ENCODE measurements around the gene ACTL10.
A peak's percentile ranks its signal among the peaks of the same experiment; 100 is the strongest.
"Not testable (repeated sequence)": the region's sequence is repeated elsewhere in the genome, so short reads cannot be mapped to it uniquely, and the experiment has no call there.

Gene ACTL10

DNA sequence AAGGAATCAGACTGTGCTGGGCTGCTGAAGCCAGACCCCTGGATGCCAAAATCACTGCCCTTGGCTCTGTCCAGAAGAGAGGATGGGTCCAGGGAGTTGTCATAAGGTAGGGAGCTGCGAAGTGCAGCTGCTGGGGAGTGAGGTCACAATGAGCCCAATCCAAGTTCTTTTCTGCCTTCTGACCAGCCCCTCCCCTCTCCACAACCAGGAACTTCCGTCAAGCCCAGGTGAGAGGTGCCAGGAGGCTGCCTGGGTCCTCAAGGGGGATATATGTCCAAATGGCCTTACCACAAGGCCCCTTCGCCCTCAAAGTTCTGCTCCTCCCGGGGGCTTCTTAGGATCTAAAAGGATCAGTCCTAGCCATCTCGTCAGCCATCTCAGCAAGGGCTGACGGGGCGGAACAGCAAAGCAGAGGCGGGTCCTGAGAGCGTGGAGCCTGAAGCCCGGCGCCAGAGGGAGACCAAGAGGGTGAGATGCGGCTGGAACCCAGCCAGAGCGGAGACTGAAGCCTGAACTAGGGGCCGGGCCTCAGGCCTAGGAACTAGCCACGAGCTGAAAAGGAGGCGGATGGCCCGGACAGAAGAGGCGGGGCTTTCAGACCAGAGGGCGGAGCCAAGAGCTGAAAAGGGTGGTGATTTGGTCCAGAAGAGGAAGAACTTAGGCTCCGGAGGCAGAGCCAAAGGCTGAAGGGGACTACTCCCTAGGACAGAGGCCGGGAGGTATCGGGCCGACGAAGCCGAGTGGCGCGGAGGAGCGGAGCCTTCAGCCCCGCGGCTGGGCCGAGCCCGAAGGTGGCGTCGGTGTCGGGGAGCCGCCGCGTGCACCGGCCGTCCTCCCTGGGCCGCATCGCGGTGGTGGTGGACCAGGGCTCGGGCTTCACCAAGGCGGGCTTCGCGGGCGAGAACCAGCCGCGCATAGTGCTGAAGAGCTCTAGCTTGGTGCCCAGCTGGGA, at the start of gene ACTL10:
ACTL10 (plus strand) TSS at position 651 of the 952 bp plus-strand sequence. CDS start 555 bp downstream, outside the sequence.
- peak; percentile 99 for DNase-seq

DNA sequence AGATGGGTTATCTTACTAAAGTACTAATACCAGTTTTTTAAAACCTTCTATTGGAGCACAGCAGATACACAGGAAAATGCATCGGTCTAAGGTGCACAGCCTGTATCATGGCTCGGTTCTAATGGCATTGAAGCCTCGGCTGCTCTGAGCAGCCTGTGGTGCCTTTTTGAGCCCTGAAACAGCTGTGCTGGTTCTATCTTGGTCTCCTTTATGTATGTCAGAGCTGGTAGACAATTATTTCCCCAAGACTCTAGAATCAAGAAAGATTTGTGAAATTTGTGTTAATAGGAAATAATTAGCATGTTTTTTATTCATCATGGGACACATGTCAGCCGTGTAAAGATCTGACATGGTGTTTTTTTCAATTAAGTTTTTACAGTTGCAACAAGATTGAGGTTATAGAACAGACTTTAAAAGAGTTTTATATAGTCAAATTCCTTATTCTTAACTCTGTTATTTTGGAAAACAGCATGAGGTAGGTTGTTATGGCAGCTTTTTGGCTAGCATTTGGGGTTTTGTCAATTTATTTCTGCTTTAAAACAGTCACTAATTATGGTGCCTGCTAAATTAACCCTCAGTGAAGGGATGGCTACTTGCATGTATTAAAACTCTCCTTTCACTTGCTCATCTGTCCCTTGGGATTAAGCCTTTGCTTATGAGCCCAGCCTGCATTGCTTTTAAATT, 44.9 kb upstream of the ACTL10 start:
- DNase-seq, result no peak

DNA sequence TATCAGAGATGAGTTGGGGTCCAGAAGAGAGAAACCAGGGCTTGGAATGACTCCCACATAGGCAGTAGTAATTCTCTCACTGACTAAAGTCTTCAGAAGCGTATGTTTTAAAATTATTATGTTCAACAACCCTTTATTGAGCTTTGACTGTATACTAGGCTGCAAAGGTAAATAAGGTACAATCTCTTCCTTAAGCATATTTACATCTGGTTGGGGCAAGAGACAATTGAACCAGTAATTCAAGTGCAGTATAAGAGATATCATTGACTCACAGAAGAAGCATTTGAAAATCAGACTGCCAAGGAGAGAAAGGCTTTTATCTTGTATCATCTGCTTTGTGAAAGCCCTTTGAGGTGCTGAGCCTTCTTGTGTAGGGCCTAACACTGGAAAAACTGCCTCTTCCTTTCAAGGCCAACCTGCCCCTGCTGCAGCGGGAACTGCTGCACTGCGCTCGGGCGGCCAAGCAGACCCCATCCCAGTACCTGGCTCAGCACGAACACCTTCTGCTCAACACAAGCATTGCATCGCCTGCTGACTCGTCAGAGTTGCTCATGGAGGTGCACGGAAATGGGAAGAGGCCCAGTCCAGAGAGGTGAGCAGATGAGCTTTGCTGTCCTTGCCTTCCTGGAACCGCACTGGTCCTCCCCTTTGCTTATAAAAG, 43.9 kb upstream of the ACTL10 start:
- no peak for DNase-seq

DNA sequence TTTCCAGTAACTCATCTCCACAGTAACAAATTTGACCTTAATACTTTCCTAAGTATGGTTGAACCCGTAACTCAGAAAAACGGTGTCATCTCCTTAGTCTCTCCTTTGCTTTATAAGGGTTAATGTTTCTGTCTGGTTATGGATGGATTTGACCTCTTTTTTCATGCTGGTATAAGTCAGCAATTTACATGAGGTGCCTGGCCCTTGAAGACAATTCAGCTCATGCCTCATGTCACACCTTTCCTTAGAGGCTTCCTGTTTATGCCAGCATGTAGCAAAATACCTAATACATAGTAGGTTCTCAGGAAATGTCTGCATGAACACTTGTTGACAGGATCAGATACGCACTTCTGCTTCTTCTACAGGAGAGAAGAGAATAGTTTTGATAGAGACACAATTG, 42.3 kb upstream of the ACTL10 start:
- DNase-seq, result no peak

DNA sequence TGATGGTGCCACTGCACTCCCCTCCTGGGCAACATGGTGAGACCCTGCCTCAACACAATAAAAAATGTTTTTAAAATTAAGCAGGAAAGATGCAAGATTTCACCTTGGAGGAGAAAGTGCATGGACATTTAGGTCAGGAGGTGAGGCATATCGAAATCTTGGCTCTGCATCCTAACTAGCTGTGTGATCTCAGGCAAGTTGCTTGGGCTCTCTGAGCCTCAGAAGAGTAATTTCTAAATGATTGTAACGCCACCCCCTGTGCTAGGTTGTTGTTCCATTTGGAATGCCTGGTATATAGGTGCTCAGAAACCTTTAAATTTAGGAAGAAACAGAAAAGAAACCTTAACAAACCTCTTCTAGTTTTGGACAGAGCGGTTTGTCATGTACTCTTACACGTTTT, 40.6 kb upstream of the ACTL10 start:
- no peak for DNase-seq

DNA sequence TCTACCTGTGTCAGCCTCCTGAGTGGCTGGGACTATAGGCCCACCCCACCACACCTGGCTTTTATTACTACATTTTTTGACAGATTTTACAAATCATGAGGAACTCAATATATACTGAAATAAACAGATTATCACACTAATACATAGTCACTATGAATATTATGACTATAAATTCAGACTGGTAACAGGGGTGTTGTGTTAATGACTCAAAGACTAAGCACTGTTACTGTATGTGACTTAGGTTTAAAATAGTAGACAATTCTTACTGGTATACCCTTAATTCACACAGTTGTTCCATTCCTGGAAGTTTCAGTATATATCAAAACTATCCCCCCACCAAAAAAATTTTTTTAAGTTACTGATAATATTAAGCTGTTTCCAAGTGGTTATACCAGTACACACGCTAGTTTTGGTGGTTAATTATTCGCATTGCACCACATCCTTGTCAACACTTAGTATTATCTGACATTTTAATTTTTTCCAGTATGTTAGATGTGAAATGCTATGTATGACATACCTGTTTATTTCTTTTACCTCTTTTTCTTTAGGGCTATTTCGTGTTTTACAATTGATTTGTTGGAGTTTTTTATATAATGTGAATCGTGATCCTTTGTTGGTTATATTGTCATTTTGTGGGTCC, 39.0 kb upstream of the ACTL10 start:
- no peak for DNase-seq

DNA sequence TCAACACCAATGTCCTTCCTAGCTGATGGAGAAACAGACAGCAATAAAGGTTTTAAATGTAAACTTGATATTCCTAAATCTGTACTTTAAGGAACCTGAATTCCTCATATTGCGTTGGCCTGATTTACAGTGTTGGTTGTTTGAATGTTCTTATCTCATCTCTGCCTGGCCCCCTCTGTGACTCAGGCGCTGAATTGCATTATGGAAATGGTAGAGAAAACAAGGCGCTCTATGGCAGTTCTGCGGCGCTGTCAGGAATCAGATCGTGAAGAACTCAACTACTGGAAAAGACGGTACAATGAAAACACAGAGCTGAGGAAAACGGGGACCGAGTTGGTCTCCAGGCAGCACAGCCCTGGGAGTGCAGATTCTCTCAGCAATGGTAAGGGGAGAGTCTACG, 37.2 kb upstream of the ACTL10 start:
- no peak for DNase-seq

DNA sequence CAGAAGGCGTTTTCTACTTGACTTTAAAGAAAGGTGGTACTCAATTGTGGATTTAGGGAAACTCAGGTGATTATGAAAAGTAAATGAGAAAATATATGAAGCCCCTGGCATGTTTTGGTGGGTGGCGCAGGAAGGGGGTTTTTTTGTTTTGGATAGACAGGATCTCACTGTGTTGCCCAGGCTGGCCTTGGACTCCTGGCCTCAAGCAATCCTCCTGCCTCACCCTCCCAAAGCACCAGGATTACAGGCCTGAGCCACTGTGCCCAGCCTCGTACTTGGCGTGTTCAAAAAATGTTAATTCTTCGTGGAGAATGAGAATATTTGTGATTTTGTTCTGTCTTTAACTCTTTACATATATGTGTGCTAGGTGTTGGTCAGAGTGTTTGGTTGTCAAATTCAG, 36.8 kb upstream of the ACTL10 start:
- no peak for DNase-seq

DNA sequence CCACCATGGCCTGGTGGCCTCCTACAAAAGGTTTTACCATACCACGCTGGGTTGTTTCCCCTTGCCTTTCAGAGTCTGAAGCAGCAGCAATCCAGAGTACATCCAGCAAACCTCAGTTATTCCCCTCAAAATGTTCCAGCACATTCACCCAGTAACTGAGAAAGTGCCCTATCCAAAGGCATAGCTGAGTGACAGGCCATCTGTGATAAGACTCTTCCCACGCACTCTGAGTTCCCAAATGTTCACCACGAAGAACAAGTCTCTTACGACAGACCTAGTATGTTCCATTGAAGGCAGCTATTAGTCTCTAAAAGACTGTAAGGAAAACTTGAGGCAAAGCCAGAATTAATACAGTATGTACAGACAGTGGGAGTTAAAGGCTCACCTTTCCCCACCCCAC, 36.2 kb upstream of the ACTL10 start:
- no peak for DNase-seq

DNA sequence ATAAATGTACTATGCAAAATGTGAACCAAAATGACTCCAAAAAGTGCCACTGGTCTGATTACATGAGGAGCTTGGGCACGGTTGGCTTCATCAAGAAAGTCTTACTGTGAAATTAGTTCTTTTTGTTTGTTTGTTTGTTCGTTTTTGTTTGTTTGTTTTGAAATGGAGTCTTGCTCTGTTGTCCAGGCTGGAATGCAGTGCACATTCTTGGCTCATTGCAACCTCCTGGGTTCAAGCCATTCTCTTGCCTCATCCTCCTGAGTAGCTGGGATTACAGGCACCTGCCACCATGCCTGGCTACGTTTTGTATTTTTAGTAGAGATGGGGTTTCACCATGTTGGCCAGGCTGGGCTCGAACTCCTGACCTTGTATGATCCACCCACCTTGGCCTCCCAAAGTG, 34.8 kb upstream of the ACTL10 start:
- not testable (repeated sequence) for DNase-seq

DNA sequence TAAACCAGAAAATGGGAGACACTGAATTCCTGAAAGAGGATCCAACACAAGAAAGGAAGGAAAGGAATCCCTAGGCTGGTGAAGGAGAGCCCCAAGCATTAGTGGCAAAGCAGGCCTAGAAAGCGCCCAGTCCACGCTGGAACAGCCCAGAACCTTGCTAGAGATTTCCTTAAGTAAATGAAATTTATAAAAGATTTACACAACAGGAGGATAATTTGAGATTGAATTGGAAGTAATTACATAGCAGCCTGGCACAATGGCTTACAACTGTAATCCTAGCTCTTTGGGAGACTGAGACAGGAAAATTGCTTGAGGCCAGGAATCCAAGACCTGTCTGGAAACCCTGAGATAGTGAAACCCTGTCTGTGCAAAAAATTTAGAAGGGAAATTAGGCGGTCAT, 31.4 kb upstream of the ACTL10 start:
- DNase-seq, result no peak

DNA sequence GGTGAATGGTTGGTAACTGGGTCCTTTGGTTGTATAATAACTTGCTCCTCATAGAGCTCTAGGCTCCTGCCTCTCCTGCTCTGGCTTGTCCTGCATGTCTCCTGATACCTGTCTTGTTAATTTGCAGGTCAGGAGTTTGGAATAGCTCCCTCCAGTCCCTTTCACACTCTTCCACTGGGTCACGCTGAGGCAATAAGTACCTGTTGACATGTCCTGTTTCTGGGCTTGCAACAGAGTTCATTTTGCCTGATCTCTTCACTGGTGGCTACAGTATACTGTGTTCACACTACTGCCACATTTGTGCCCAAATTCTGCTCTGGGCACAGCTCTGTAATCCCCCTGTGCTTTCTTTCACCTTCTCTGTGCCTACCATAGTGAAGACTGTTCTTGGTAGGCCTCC, 30.0 kb upstream of the ACTL10 start:
- no peak for DNase-seq

DNA sequence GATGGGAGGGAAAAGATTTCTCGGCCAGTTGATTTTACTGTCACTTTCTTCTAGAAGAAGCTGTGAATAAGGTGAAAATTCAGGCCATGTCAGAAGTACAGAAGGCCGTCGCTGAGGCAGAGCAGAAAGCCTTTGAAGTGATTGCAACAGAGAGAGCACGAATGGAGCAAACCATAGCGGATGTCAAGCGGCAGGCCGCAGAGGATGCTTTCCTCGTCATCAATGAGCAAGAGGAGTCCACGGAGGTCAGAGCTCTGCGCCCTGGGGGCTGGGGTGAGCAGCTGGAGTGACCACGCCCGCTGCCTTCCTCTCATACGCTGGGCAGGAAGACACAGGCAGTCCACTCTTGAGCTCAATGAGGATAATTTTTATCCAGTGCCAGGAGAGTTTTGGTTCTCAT, 26.5 kb upstream of the ACTL10 start:
- DNase-seq, result no peak

DNA sequence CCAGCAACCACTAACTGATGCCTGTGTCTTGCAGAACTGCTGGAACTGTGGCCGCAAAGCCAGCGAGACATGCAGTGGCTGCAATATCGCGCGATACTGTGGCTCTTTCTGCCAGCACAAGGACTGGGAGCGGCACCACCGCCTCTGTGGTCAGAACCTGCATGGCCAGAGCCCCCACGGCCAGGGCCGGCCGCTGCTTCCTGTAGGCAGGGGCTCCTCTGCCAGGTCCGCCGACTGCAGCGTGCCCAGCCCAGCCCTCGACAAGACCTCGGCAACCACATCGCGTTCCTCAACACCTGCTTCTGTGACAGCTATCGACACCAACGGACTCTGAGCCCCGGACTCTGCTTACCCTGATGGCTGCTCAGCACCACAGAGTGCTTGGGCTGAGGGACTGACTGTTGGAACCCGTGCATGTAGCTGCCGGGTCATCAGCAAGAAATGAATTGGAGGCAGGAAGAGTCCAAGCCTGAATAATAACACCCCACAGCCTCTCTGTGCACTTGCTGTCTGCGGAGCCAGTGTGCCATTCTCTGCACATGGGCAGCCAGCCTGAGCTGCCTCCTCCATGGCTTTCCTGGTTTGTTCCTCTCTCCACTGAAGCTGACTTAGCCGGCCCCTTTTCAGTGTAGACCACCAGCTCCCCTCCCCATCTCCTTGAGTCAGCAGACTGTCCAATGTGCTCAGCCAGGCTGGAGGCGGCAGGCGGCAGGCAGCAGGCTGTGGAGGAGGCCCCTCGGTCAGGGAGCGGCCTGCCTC, 22.3 kb upstream of the ACTL10 start:
- DNase-seq, result no peak

DNA sequence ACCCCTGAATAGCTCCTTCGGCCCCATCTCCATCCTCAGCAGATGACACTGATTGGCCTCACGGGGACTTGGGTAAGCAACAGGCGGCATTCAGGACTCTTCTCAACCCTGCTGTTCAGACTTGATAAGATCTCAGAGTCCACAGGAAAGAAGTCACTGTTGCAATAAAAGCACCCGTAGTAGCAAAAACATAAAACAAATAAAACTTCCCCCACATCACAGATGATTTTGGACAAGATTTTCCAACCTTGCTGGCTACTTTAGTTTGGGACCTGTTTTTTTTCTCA, 21.7 kb upstream of the ACTL10 start:
- no peak for DNase-seq

DNA sequence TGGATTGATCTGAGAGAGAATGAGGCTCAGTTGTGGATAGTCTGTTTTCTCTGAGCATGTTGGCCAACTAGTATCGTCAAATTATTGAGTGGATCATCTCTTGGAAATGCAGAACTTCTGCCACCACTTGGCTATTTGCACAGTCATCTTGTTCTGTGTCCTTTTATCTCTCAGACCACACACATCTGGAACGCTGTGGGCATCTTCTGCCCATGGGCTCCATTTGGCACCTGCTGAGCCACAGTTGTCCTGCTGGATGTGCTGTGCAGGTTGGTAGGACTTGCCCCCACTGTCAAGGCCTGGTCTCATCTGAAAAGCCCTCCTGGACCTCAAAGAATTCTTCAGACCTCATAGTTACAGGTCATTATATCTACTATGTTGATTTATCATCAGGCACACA, 21.3 kb upstream of the ACTL10 start:
- no peak for DNase-seq

DNA sequence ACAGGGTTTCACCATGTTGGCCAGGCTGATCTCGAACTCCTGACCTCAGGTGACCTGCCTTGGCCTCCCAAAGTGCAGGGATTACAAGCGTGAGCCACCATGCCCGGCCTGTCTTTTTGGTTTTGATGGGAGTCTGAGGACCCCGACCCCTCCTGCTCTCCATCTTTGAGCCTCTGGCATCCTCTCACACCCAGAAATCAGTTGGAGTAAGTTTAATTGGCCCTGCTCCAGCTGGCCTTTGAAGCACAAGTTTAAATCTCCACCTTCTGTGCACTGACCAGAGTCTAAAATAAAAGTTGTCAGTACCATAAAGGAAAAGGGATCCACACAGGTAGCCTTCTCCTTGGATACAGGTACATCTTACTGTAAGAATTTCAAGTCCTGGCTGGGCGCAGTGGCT, 20.6 kb upstream of the ACTL10 start:
- no peak for DNase-seq

DNA sequence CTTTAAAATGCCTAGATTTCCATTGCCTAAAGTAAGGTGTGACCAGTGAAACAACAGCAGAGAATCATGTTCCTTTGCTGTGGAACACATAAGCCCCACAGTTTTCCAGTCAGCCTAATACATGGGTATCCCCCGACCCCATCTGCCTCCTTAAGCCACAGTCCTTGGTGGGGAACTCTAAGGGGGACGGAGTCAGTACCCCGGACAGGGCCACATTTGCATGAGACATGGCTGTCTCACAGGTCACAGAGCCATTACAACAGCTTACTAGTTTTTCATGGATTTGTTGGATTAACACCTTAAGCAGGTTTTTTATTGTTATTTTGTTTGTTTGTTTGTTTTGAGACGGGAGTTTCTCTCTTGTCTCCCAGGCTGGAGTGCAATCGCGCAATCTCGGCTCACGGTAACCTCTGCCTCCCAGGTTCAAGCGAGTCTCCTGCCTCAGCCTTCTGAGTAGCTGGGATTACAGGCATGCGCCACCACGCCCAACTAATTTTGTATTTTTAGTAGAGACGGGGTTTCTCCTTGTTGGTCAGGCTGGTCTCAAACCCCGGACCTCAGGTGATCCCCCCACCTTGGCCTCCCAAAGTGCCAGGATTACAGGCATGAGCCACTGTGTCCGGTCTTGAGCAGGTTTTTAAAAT, 19.7 kb upstream of the ACTL10 start:
- DNase-seq, result not testable (repeated sequence)

DNA sequence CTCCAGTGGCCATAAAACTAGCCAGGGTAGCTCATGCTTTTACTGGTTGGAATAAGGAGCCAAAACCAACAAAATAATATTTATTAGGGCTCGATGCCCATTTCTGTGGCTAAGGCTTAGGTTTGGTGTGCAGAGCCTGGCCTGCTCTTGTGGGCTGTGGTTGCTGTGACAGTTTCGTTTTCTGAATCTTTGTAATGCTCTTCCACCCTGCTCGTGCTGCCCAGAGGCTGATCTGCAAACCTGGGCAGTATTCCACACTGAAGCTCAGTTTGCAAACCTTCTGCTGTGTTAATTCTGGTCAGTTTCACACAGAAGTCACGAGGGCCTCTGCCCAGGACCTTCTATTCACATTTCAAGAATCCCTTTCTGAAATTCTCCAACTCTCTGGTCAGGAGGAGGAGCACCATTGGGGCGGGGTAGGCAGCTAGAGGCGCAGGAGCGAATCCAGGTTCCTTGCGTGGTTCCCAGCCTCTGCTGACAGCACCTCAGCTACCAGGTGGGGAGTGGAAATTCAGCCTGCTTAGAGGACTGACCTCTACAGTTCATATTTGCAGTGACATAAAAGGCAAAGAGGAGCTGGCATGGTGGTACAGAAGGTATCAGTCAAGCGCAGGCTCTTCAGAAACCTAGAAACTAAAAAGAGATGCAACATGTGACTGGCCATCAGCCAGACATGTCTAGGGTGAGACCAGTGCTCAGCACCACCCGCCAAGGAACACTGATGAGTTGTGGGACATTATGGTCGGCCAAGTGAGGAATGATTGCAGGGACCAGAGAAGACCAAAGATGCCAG, 18.9 kb upstream of the ACTL10 start:
- no peak for DNase-seq

DNA sequence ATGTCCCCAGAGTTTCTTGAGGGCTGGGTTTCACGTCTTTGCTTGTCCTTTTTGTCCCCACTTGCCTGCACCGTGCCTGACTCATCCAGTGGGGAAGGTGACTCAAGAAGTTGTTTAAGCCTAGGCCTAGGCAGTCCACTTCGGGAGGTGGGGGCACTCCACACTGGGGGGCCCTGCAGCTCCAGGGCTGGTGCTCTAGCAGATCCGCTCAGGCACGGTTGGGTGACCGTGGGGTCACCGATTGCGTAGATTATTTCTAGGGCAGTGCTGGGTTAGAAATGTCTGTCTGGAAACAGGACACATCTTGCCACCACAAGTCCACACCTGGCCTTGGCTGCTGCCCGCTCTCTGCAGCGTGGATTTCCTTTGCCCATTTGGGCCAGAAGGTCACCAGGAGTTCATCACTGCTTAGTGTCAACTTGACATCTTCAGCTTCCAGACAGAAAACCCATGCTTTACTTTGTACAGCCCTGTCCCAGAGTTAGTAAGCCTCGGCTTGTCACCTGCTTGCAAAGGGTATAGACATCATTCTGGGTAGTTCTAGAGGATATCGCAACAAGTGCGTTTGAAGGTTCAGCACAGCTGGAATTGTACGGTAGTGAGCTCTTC, 18.2 kb upstream of the ACTL10 start:
- DNase-seq, result no peak

DNA sequence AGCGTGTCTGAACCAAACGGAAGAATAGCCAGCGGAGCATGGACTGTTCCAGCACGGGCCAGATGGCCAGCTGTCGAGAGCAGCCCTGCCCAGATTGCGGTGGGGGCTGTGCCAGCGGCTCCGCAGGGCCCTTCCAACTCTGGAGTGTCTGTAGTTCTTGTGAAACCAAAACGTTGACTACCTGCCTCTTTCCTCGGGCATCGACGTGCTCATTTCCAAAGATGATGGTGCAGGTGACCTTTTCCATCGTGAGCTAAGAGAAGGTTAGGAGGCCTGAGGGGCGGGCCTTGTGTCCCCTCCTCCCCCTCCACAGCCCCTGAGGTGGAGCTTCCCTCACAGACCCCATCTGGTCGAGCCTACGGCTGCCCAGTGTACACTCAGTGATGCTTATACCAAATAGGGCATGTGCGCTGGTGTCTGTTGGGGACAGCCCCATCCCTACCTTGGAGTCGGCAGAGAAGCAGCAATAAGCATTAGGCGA, 17.5 kb upstream of the ACTL10 start:
- DNase-seq, result no peak
